Measurements from ENCODE around the gene TBX2. TPM values are rescaled to one million over a fixed set of nuclear protein-coding genes. Genes with fewer than 3 reads are reported as not detected.

The TBX2 gene
- total and polyA plus RNA-seq, 9 of the 15 experiments (the other 6 are each of a cell fraction or from before 2014, with no cell fraction given): 0.18 TPM; not detected in 8

DNA sequence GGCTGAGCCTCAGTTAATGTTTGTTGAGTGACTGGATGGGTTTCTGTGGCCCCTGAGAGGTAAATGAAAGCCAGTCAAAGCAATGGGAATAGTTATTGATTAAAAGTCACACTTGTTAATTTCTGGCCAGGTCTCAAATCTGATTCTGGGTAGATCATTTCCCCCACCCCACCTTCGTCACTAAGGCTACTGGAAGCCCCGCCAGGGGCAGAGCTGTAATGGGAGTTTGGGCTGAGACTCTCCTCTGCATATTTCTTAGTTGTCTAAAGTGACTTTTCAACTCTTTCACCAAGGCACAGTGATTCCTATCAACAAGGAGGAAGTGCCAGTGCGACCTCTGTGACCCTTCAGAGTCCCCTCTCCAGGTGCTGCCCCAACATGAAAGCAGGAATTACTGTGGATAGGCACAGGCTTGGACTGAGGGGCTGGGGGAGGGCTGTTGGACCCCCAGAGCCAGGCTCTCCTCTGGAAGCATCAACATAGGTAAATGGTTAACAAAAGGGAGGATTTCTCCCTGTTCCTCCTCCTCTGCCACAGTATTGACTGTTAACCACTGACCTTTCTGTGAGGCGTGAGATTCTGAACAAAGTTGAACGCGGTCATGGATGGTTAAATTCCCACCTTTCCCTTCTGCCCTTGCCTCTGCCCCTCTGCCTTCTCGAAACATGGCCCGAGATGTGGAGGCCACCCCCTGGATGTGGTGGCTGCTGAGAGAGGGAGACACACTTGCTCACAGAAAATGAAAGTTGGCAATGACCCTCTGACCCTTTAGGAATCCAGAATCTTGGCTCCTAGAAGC is 20.8 kb upstream of the TBX2 start:
- Histone ChIP-seq H3K27ac (ENCODE audit: extremely low read depth, low read depth, low read length) (no peak overlapping the region), H3K9me3 (replicated peaks; ENCODE audit: control insufficient read depth, insufficient read depth, low read depth, low read length) (no peaks in the 10 kb centered on the region), H3K4me2 (ENCODE audit: insufficient read depth, low read length) (no peak overlapping the region), H3K79me2 (ENCODE audit: control insufficient read depth, insufficient read depth, low read length) (no peaks in the 10 kb centered on the region), H3K27me3 (ENCODE audit: control insufficient read depth in 2 of 2, insufficient read depth in 2 of 2, low read length in 2 of 2) (peaks cover 17 to 70% of the 10 kb centered on the region in 2 experiments; a peak in 4 of 5 replicates), H4K20me1 (replicated peaks; ENCODE audit: control insufficient read depth, insufficient read depth, low read length) (peaks cover 6% of the 10 kb centered on the region; the same call in 1 of the 2 replicates), H2AFZ (ENCODE audit: low read depth, low read length) (no peak overlapping the region), H3K9ac (ENCODE audit: insufficient read depth in 1 of 2, low read depth in 2 of 2, low read length in 2 of 2) (no peak overlapping the region), H3K4me1 (replicated peaks in 1 of 2; ENCODE audit: control insufficient read depth in 2 of 2, insufficient read depth in 2 of 2, low read length in 2 of 2) (no peaks in the 10 kb centered on the region), H3K36me3 (ENCODE audit: control insufficient read depth, insufficient read depth, low read length) (no peaks in the 10 kb centered on the region), H3K9me1 (ENCODE audit: control insufficient read depth, insufficient read depth, low read length) (peaks cover 3% of the 10 kb centered on the region), H3K4me3 (no peak overlapping the region)
- no TSS peak for BruUV-seq (replicated peaks)
- intact Hi-C loops (cut with micrococcal nuclease): no loop called here
- no peak for FAIRE-seq
- POLR2A ChIA-PET: no interaction called here
- 1% methylated on average over 8 of the region's 8 CpGs for WGBS (ENCODE audit: insufficient coverage, low coverage, missing lambda C conversion rate)
- in situ Hi-C loops (cut with MboI): no loop called here
- no peak for ATAC-seq
- TF ChIP-seq, protein P1, sequence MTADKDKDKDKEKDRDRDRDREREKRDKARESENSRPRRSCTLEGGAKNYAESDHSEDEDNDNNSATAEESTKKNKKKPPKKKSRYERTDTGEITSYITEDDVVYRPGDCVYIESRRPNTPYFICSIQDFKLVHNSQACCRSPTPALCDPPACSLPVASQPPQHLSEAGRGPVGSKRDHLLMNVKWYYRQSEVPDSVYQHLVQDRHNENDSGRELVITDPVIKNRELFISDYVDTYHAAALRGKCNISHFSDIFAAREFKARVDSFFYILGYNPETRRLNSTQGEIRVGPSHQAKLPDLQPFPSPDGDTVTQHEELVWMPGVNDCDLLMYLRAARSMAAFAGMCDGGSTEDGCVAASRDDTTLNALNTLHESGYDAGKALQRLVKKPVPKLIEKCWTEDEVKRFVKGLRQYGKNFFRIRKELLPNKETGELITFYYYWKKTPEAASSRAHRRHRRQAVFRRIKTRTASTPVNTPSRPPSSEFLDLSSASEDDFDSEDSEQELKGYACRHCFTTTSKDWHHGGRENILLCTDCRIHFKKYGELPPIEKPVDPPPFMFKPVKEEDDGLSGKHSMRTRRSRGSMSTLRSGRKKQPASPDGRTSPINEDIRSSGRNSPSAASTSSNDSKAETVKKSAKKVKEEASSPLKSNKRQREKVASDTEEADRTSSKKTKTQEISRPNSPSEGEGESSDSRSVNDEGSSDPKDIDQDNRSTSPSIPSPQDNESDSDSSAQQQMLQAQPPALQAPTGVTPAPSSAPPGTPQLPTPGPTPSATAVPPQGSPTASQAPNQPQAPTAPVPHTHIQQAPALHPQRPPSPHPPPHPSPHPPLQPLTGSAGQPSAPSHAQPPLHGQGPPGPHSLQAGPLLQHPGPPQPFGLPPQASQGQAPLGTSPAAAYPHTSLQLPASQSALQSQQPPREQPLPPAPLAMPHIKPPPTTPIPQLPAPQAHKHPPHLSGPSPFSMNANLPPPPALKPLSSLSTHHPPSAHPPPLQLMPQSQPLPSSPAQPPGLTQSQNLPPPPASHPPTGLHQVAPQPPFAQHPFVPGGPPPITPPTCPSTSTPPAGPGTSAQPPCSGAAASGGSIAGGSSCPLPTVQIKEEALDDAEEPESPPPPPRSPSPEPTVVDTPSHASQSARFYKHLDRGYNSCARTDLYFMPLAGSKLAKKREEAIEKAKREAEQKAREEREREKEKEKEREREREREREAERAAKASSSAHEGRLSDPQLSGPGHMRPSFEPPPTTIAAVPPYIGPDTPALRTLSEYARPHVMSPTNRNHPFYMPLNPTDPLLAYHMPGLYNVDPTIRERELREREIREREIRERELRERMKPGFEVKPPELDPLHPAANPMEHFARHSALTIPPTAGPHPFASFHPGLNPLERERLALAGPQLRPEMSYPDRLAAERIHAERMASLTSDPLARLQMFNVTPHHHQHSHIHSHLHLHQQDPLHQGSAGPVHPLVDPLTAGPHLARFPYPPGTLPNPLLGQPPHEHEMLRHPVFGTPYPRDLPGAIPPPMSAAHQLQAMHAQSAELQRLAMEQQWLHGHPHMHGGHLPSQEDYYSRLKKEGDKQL (CRISPR knock-in tag; IDR thresholded peaks at IDR 0.05; ENCODE audit: borderline replicate concordance): no peak
- TF ChIP-seq HMG20A (CRISPR knock-in tag; conservative IDR thresholded peaks at IDR 0.05): no peak
- no peak for TF ChIP-seq PHB2 (IDR thresholded peaks at IDR 0.05; ENCODE audit: low read depth)
- no peak for TF ChIP-seq ZNF431 (CRISPR knock-in tag; IDR thresholded peaks at IDR 0.05)
- TF ChIP-seq, protein P2, sequence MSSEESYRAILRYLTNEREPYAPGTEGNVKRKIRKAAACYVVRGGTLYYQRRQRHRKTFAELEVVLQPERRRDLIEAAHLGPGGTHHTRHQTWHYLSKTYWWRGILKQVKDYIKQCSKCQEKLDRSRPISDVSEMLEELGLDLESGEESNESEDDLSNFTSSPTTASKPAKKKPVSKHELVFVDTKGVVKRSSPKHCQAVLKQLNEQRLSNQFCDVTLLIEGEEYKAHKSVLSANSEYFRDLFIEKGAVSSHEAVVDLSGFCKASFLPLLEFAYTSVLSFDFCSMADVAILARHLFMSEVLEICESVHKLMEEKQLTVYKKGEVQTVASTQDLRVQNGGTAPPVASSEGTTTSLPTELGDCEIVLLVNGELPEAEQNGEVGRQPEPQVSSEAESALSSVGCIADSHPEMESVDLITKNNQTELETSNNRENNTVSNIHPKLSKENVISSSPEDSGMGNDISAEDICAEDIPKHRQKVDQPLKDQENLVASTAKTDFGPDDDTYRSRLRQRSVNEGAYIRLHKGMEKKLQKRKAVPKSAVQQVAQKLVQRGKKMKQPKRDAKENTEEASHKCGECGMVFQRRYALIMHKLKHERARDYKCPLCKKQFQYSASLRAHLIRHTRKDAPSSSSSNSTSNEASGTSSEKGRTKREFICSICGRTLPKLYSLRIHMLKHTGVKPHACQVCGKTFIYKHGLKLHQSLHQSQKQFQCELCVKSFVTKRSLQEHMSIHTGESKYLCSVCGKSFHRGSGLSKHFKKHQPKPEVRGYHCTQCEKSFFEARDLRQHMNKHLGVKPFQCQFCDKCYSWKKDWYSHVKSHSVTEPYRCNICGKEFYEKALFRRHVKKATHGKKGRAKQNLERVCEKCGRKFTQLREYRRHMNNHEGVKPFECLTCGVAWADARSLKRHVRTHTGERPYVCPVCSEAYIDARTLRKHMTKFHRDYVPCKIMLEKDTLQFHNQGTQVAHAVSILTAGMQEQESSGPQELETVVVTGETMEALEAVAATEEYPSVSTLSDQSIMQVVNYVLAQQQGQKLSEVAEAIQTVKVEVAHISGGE (CRISPR knock-in tag; IDR thresholded peaks at IDR 0.05): peak in 1 of 3 experiments; percentile 20; a peak in 1 of 6 replicates
- DNase-seq (ENCODE audit: extremely low read depth in 1 of 4, low spot score in 3 of 4): no peak
- CTCF ChIA-PET (ENCODE audit: low intra/inter-chr PET ratio): no interaction called here
